Bronchial epithelial cell (primary cell): Measurements from ENCODE around the gene DUSP22. TPM values are rescaled to one million over a fixed set of nuclear protein-coding genes. Genes with fewer than 3 reads are reported as not detected.
A peak's percentile ranks its signal among the peaks of the same experiment; 100 is the strongest.
"Not testable (repeated sequence)": the region's sequence is repeated elsewhere in the genome, so short reads cannot be mapped to it uniquely, and the experiment has no call there.

Experiments
- DNase-seq: peaks from one replicate; pipeline ENCODE4 v3.0.0-alpha.2; 2010; ENCODE audit warnings: low read depth
- FAIRE-seq: peaks from 2 replicates; lab custom pipeline; 2011; peaks lifted over from hg19 to GRCh38; lab: Jason Lieb, UNC
- H3K27me3 ChIP-seq: 2 replicates; pipeline ENCODE4 v1.5.1; 2011; ENCODE audit warnings: low read length; ENCODE audit not compliant: control insufficient read depth, insufficient read depth
- H3K36me3 ChIP-seq: 2 replicates; pipeline ENCODE4 v1.5.1; 2011; ENCODE audit warnings: low read length; ENCODE audit not compliant: control insufficient read depth, insufficient read depth
- H3K4me3 ChIP-seq: 2 replicates; pipeline ENCODE4 v1.5.1; 2011; ENCODE audit warnings: mild to moderate bottlenecking, low read depth, low read length, control low read depth
- total RNA-seq: library from RNA; depleted of rRNA; stranded (reverse); fragments of >200 nt; gene quantifications from 2 replicates; pipeline ENCODE4 v1.2.1, GENCODE V29; 2014
- TF ChIP-seq, protein P1 (sequence below): IDR thresholded peaks from 2 replicates; pipeline ENCODE4 v1.5.1; 2011; ENCODE audit warnings: mild to moderate bottlenecking, moderate library complexity, low read length, control low read depth, inconsistent platforms; ENCODE audit not compliant: insufficient read depth, severe bottlenecking

The DUSP22 gene
- total RNA-seq, 1 donor from 2014 or later: 33.7 TPM

DNA sequence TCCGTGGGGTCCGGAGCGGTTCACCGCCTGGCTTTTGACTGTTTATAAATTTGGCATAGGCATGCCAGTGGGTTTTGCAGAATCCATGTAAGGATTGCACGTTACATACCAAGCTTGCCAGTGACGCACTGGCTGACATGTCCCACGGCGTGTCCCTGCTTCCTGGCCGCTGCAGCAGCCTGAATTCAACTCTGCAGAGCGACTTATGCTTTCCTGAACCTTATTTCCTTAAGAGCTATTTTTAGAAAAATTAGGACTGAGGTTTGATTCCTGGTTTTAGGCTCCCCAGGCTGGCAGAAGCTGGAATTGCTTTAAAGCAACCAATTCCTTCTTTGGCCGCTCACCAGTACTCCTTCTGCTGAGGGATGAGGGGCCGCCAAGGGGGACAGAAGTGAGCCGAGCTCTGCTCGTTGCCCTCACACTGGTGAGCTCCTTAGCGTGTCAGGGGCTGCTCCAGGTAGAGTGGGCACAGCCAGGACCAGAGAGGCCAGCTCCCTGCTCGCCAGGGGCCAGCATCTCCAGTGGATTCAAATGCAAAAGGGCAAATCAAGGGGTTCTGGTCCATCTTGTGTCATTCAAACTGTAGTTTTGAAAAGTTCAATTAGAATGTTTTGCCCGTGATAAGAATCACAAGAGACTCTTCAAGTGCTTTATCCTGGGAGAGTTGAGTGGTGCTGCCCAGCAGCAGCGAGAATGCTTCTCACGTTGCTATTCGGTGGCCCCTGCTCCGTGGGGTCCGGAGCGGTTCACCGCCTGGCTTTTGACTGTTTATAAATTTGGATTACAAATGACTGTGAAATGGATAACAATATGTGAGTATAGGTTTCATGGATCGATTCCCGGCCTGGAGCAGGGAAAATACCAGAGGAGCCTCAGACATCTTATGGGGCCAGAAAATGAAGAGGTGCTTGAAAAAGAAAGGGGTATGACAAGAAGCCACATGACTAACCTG, 81.8 kb downstream of the DUSP22 start:
- Histone ChIP-seq H3K27me3 (peaks cover 10% of the 10 kb centered on the region), H3K4me3 (no peak overlapping the region), H3K36me3 (no peaks in the 10 kb centered on the region)
- DNase-seq: peak; percentile 40
- peak; percentile 77 for FAIRE-seq
- TF ChIP-seq, protein P1, sequence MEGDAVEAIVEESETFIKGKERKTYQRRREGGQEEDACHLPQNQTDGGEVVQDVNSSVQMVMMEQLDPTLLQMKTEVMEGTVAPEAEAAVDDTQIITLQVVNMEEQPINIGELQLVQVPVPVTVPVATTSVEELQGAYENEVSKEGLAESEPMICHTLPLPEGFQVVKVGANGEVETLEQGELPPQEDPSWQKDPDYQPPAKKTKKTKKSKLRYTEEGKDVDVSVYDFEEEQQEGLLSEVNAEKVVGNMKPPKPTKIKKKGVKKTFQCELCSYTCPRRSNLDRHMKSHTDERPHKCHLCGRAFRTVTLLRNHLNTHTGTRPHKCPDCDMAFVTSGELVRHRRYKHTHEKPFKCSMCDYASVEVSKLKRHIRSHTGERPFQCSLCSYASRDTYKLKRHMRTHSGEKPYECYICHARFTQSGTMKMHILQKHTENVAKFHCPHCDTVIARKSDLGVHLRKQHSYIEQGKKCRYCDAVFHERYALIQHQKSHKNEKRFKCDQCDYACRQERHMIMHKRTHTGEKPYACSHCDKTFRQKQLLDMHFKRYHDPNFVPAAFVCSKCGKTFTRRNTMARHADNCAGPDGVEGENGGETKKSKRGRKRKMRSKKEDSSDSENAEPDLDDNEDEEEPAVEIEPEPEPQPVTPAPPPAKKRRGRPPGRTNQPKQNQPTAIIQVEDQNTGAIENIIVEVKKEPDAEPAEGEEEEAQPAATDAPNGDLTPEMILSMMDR: peak; percentile 10

DNA sequence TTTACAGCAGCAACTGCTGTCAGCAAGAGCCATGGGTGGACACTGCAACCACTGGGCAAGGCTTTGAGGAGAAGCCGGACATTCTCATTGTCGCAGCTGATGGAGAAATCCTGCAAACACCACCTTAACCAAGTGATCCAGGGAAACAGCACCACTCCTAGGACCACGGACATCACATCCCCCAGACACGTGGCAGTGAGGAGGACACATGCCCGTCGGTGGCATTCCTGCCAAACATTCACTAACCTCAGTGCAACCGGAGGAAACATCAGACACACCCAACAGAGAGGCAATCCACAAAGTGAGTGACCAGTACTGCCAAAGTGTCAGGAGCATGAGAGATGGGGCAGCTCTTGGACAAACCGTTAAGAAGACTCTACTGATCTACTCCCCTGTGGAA, 82.7 kb downstream of the DUSP22 start:
- no peak overlapping the region for H3K4me3 ChIP-seq
- no peak for DNase-seq
- TF ChIP-seq, protein P1: no peak
- no peaks in the 10 kb centered on the region for H3K36me3 ChIP-seq
- FAIRE-seq: peak; percentile 58
- peaks cover 10% of the 10 kb centered on the region for H3K27me3 ChIP-seq

DNA sequence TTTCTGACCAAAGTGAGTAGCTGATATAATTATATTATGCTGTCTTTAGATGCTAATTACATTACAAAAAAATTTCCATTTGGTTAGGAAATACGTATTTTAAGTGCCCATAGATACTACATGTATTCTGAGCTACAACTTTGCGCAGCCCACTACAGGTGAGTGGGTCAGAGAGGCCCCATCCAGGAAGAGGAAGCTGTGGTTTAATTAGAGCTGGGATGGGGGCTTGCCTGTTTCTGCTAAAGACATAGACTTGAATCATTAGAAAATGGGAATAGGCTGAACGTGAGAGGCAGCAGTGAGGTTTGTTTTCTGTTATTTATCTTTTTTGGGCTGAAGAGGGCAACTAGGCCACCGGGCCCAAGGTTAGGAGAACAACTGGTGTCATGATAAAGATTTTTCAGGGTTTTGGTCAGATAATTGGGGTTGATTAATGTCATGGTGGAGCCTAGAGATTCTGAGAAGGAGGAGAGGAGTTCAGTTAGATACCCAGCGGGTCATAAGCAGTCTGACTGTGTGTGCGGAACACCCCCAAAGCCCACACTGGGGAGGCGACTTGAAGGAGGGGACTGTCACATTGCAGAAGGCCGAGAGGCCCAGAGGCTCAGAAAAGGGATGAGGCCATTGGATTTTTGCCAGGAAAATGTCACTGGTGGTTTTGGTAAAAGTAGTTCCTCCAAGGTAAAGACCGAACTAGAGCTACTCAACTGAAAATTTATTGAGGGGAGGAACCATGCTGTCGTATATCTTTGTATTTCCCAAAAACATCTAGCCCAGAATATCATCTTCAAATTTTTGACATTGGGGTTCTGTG, 84.7 kb downstream of the DUSP22 start:
- FAIRE-seq (no peak), DNase-seq (no peak)
- TF ChIP-seq, protein P1: no peak
- Histone ChIP-seq H3K36me3 (no peaks in the 10 kb centered on the region), H3K4me3 (no peak overlapping the region), H3K27me3 (peaks cover 11% of the 10 kb centered on the region)

DNA sequence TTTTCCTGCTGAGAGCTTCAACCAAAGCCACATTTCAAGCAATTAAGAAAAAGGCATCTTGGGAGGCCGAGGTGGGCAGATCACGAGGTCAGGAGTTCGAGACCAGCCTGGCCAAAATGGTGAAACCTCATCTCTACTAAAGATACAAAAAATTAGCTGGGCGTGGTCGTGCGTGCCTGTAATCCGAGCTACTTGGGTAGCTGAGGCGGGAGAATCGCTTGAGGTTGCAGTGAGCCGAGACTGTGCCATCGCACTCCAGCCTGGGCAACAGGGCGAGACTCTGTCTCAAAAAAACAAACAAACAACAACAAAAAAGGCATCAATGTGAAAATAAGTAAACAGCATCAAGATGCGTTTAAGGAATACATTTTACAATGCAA, 85.3 kb downstream of the DUSP22 start:
- H3K4me3 ChIP-seq, FAIRE-seq, H3K36me3 ChIP-seq, DNase-seq: not testable (repeated sequence)
- H3K27me3 ChIP-seq: peaks cover 11% of the 10 kb centered on the region

DNA sequence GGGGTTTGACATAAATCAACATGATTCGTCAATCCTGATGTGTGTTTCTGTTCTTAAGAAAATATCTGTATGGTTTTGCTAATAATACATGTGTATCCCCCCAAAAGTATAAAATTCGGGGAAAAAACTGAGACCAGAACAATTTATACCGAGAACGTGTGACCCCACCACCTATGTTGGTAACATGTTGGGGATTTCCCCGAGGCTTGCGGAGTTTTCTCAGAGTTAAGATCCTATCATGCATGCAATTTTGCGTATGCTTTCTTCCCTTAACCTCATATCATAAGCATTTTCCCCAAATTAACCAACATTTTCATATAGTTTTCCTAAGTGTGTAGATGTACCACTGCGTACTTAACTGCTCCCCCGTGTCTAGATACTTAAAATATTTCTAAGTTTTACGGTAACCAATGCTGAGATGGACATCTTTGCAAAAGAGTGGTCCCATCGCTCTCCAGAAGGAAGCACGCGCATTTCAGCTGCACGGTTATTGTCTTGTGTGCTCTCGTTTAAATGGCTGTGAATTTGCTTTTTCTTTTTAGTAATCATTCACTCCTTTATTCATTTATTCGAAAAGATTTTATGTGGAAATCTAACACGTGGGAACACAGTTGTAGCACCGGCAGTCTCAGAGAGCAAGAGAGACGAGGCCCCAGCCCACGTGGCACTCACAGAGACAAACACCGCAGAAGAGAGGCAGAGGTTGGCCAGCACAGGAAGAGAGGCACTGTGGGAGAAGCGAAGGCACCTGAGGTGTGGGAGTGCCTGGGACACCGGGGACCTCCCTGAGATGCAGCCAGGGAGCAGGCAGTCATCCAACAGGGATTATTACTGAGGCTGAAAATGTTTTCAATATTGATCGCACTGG, 86.0 kb downstream of the DUSP22 start:
- TF ChIP-seq, protein P1: no peak
- Histone ChIP-seq H3K4me3 (no peak overlapping the region), H3K27me3 (peaks cover 4% of the 10 kb centered on the region), H3K36me3 (no peaks in the 10 kb centered on the region)
- DNase-seq (no peak), FAIRE-seq (no peak)
